ENCODE results near the gene RASL12.

DNA sequence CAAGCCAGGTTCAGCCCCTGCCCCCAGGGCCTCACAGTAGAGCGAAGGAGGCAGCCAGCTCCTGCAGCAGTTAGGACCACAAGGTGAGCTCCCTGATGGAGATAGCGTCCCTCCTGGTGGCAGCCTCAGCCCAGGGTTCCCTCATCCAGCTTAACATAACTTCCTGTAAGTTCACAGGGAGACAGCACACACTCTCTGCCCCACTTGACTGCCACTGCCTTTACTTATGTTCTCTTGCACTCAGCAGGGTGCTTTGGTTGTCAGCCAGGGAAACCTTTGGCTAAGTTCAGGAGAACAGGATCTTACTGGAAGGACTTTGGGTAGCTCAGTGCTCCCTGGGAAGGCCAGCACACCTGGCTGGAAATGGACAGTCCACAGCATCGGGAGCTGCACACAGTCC is 19.6 kb upstream of the RASL12 start:
- TF ChIP-seq, protein P1, sequence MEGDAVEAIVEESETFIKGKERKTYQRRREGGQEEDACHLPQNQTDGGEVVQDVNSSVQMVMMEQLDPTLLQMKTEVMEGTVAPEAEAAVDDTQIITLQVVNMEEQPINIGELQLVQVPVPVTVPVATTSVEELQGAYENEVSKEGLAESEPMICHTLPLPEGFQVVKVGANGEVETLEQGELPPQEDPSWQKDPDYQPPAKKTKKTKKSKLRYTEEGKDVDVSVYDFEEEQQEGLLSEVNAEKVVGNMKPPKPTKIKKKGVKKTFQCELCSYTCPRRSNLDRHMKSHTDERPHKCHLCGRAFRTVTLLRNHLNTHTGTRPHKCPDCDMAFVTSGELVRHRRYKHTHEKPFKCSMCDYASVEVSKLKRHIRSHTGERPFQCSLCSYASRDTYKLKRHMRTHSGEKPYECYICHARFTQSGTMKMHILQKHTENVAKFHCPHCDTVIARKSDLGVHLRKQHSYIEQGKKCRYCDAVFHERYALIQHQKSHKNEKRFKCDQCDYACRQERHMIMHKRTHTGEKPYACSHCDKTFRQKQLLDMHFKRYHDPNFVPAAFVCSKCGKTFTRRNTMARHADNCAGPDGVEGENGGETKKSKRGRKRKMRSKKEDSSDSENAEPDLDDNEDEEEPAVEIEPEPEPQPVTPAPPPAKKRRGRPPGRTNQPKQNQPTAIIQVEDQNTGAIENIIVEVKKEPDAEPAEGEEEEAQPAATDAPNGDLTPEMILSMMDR (IDR thresholded peaks at IDR 0.05; ENCODE audit: poor library complexity), result no peak
- TF ChIP-seq EZH2phosphoT487 (IDR thresholded peaks at IDR 0.05; ENCODE audit: low read depth, severe bottlenecking, unreplicated experiment), result no peak
